GM21723 (cell line): Measurements from ENCODE around the gene CPD.
A peak's percentile ranks its signal among the peaks of the same experiment; 100 is the strongest.
"Not testable (repeated sequence)": the region's sequence is repeated elsewhere in the genome, so short reads cannot be mapped to it uniquely, and the experiment has no call there.

Experiments used
- ATAC-seq: cut with Tn5 transposase; IDR thresholded peaks from one replicate; pipeline ENCODE4 v1.9.1; 2021; ENCODE audit warnings: mild to moderate bottlenecking, moderate library complexity; ENCODE audit not compliant: unreplicated experiment

The CPD gene

DNA sequence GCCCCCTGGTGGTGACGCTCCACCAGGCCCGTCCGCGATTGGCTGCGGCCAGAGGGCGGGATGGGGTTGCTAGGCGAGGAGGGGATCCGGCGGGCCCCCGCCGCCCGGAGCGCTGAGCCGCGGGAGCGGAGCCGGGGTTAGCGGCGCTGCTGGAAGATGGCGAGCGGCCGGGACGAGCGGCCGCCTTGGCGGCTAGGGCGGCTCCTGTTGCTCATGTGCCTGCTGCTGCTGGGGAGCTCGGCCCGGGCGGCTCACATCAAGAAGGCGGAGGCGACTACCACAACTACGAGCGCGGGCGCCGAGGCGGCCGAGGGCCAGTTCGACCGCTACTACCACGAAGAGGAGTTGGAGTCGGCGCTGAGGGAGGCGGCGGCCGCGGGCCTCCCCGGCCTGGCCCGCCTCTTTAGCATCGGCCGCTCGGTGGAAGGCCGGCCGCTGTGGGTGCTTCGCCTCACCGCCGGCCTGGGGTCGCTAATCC lies at the start of gene CPD:
CPD (plus strand) TSS at position 103 of the 478 bp plus-strand sequence; CDS start at position 157, 54 bp downstream.
- peak; percentile 80 for ATAC-seq

GRCh38 chr17:30332057-30332542 lies 46.6 kb upstream of the CPD start:
- peak; percentile 69 for ATAC-seq

DNA sequence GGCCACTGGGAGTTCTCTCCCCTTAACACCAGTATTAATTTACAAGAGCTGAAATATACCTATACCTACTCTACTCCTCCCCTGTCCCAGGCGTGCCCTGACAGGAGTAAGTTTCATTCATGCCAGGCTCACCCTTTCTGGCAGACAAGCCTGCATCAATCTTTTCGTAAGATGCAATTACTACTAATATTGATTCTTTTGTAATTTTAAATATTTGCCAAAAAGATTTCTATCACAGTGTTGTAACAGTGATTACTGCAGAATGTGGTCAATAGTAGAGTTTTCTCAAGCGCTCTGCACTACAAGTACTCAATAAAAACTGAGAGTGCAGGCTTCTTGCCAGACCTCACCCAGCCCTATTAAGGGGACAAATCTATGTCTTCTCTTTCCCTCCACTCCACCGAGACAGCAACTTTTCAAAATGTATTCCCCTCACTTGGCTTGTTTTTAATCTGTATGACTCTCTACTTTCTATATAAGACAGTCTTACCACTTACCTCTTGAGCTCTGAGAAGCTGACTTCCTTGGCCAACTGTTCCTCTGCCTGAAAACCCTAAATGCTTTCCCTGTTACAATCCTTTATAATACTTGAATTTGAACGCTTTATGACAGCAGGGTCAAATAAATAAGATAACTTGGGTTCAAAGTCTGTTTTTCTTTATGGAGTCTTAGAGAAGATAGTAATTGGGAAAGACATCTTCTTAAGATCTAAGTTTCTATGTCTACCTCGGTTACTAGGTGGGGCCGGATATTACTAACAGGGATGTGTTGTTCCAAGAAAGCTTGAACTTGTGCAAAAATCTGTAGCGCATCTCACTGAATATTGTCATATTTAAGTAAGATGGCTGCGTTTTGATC lies 45.0 kb upstream of the CPD start, which contains the start of gene TMIGD1:
TMIGD1 (minus strand) TSS at position 555 of the 858 bp plus-strand sequence. CDS start 1,924 bp downstream, outside the sequence.
- ATAC-seq, result no peak

DNA sequence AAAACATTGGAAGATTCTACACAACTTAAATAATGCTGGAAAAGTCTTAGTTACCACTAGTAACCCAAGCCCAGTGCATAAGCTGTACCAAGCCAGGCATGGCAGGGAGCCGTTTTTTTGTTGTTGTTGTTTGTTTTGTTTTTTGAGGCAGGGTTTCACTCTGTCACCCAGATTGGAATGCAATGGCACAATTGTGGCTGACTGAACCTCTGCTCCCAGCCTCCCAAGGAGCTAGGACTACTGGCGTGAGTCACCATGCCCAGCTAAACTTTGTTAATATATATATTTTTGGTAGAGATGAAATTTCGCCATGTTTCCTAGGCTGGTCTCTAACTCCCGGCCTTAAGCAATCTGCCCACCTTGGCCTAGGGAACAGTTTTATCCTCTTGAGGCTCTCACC lies 44.3 kb upstream of the CPD start:
- no peak for ATAC-seq

DNA sequence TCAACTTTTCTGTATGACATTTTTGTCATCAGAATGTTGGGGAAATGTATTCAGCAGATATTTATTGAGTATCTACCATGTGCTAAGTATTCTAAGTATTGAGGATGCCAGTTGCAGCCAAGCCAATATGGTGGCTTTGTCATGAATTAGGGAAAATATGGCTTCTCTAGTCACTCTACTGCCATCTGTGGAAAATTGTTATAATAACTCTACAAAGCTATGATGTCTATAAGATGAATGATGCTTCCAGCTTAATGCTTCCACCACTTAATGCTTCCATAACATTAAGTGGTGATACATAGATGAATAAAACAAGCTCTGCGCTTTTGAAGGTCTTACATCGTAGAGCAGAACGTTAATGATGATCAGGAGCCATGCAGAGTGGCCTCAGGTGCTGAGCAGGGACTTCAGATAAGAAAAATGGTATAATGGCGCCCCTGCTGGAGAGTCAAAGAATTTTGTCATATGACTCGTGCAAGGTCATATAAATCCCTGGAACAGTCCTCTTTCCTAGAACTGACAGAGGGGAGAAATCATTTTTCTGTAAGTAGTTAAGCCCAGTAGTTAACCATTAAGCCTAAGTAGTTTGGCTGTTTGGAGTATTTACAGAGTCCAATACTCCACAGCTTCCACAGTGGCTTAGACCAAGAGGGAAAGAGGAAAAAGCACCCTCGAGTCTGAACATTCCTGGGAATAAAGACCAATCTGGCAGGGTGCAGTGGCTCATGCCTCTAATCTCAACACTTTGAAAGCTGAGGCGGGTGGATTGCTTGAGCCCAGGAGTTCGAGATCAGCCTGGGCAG lies 42.2 kb upstream of the CPD start:
- ATAC-seq, result no peak

- no peak for ATAC-seq
Measured at GRCh38 chr17:30337393-30337999, 41.2 kb upstream of the CPD start.

DNA sequence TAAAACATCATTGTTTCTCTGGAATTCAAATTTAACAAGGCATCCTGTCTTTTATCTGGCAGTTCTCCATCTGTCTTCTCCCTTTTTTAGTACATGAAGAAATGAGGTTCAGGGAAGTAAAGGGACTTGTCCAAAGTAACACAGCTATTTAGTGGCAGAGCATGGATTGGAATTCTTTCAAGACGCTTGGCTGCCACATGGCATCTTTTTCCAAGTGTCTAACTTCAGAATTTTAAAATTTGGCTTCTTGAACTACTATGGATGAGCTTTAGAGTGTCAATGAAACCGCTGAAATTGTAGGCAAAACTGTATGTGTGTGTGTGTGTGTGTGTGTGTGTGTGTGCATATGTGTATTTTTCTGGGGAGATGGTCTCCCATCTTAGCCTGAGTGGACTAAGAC lies 39.6 kb upstream of the CPD start:
- ATAC-seq, result no peak

- ATAC-seq, result no peak
Measured at GRCh38 chr17:30340801-30341356, 37.8 kb upstream of the CPD start.

- ATAC-seq, result no peak
Measured at GRCh38 chr17:30341703-30342249, 37.0 kb upstream of the CPD start.

GRCh38 chr17:30343244-30343643 lies 35.5 kb upstream of the CPD start:
- not testable (repeated sequence) for ATAC-seq

DNA sequence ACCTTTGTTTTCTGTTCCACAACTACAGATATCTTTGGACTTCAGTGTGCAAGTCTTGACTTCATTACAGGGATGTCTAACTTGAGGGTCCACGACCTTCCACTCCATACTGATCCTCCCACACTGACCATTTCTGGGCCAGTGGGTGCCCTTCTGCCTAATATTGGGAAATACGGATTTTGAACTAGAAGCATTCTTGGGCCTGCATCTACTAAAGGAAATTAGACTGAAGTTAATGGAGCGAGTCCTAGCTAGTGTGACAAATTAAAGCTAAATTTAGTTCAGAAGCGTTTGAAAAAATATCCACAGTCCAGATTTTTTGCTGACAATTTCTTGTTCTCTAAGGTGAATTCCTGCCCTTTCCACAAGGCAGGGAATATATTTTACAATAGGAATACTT lies 34.9 kb upstream of the CPD start:
- ATAC-seq, result no peak

- no peak for ATAC-seq
Measured at GRCh38 chr17:30344283-30345088, 34.2 kb upstream of the CPD start.

GRCh38 chr17:30345089-30345433 lies 33.7 kb upstream of the CPD start:
- ATAC-seq, result no peak

- no peak for ATAC-seq
Measured at GRCh38 chr17:30345527-30346075, 33.1 kb upstream of the CPD start.

GRCh38 chr17:30346221-30346795 lies 32.4 kb upstream of the CPD start:
- no peak for ATAC-seq

GRCh38 chr17:30347488-30347887 lies 31.2 kb upstream of the CPD start:
- no peak for ATAC-seq

DNA sequence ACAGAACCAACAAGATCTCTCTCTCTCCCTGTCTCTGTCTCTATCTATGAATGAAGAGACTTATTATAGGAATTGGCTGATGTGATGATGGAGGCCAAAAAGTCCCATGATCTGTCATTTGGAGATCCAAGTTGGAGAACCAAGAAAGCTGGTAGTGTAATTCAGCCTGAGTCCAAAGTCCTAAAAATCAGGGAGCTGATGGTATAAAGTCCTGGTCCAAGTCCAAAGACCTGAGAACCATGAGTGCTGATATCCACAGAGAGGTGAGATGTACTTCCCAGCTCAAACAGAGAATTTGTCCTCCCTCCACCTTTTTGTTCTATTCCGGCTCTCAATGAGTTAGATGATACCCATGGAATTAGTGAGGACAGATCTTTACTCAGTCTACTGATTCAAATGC lies 29.5 kb upstream of the CPD start:
- no peak for ATAC-seq

GRCh38 chr17:30351263-30351662 lies 27.5 kb upstream of the CPD start:
- ATAC-seq, result not testable (repeated sequence)

- no peak for ATAC-seq
Measured at GRCh38 chr17:30351735-30352134, 27.0 kb upstream of the CPD start.
